T-cell (primary cell): Measurements from ENCODE around the gene TRIM62. TPM values are rescaled to one million over a fixed set of nuclear protein-coding genes. Genes with fewer than 3 reads are reported as not detected.

Experiments used
- ATAC-seq, 4 experiments: fragments of 200-7000 bp in 3 of 4; fragments of 150-1000 bp in 1 of 4; cut with Tn5 transposase; replicated peaks in 1 of 4; 1 replicate in 3 of 4; 2 replicates in 1 of 4; pipeline ENCODE4 v1.10.0; 2021; ENCODE audit warnings: moderate library complexity in 3 of 4, mild to moderate bottlenecking in 2 of 4, moderate number of reproducible peaks in 1 of 4
- CTCF ChIA-PET, 2 donors: fragments of 300-600 bp; sonication (Branson Sonifier 250); formaldehyde crosslinking; loops; one replicate each; lab custom pipeline; 2022; ENCODE audit warnings: antibody characterized with exemption in 2 of 2; lab: Charles Lee
- POLR2A ChIA-PET, 2 donors: fragments of 300-600 bp; sonication (Branson Sonifier 250); formaldehyde crosslinking; loops; one replicate each; lab custom pipeline; 2022; ENCODE audit warnings: antibody characterized with exemption in 2 of 2; lab: Charles Lee
- DNase-seq, 35 experiments: peaks; one replicate each; pipeline versions ENCODE4 v3.0.0 to v3.0.0-alpha.2; 2013 to 2023
- H3K27ac ChIP-seq: one replicate; pipeline ENCODE4 v1.5.1; 2013; ENCODE audit warnings: low read length
- H3K27me3 ChIP-seq, 2 experiments: replicated peaks in 1 of 2; 1 replicate in 1 of 2; 2 replicates in 1 of 2; pipeline versions ENCODE4 v1.6.1 to v1.7.0; 2013; ENCODE audit warnings: low read length in 1 of 2, mixed read lengths in 1 of 2; ENCODE audit not compliant: control insufficient read depth in 2 of 2, insufficient read depth in 2 of 2; ENCODE audit errors: extremely low read depth in 1 of 2
- H3K36me3 ChIP-seq, 2 donors: 1 replicate in 1 of 2; 2 replicates in 1 of 2; pipeline versions ENCODE4 v1.6.1 to v1.7.0; 2013; ENCODE audit warnings: low read length in 1 of 2; ENCODE audit not compliant: control insufficient read depth in 2 of 2, insufficient read depth in 1 of 2; ENCODE audit errors: extremely low read depth in 1 of 2
- H3K4me1 ChIP-seq, 2 experiments: 1 replicate in 1 of 2; 2 replicates in 1 of 2; pipeline versions ENCODE4 v1.6.1 to v1.7.0; 2013; ENCODE audit warnings: low read length in 2 of 2, mixed read lengths in 1 of 2; ENCODE audit not compliant: insufficient read depth in 2 of 2, control insufficient read depth in 1 of 2; ENCODE audit errors: extremely low read depth in 1 of 2
- H3K4me3 ChIP-seq, 2 donors: 1 replicate in 1 of 2; 2 replicates in 1 of 2; pipeline versions ENCODE4 v1.5.1 to v1.7.0; 2013; ENCODE audit warnings: mild to moderate bottlenecking in 2 of 2, low read length in 1 of 2, moderate library complexity in 1 of 2; ENCODE audit not compliant: control insufficient read depth in 1 of 2; ENCODE audit errors: extremely low read depth in 1 of 2
- H3K9me3 ChIP-seq: 2 replicates; pipeline ENCODE4 v1.7.0; 2013
- H3K27ac Mint-ChIP-seq, 2 donors: one replicate each; pipeline ENCODE4 v1.8.0; 2020 to 2021; ENCODE audit warnings: mild to moderate bottlenecking in 2 of 2, mixed read lengths in 2 of 2
- H3K27me3 Mint-ChIP-seq, 2 donors: one replicate each; pipeline ENCODE4 v1.8.0; 2021 to 2022; ENCODE audit warnings: mixed read lengths in 2 of 2
- H3K36me3 Mint-ChIP-seq: one replicate; pipeline ENCODE4 v1.8.0; 2021; ENCODE audit warnings: mixed read lengths
- H3K4me1 Mint-ChIP-seq, 3 donors: one replicate each; pipeline ENCODE4 v1.8.0; 2020 to 2022; ENCODE audit warnings: mixed read lengths in 3 of 3, mild to moderate bottlenecking in 1 of 3
- H3K4me3 Mint-ChIP-seq, 3 donors: one replicate each; pipeline ENCODE4 v1.8.0; 2020 to 2022; ENCODE audit warnings: mild to moderate bottlenecking in 3 of 3, mixed read lengths in 3 of 3, moderate library complexity in 3 of 3
- H3K9me3 Mint-ChIP-seq, 3 donors: one replicate each; pipeline ENCODE4 v1.8.0; 2020 to 2022; ENCODE audit warnings: mixed read lengths in 3 of 3
- WGBS: methylation state at CpG from one replicate; pipeline ENCODE4 v1.1.5; 2013; ENCODE audit warnings: missing lambda C conversion rate; ENCODE audit not compliant: insufficient coverage; 5-methylcytosine and 5-hydroxymethylcytosine counted together
- total RNA-seq, 35 experiments: library from RNA in 6 of 35; stranded (reverse) in 6 of 35; fragments of 120-200 nt in 1 of 35; gene quantifications; one replicate each; pipeline versions ENCODE4 v1.2.1 to v1.2.4 and lab custom pipeline; 2013 to 2026

TRIM62 gene
- total RNA-seq, 5 donors from 2014 or later (not counting 1 experiment from before 2014, with no cell fraction given), result 20.3 to 31.8 (median 24.3) TPM

DNA sequence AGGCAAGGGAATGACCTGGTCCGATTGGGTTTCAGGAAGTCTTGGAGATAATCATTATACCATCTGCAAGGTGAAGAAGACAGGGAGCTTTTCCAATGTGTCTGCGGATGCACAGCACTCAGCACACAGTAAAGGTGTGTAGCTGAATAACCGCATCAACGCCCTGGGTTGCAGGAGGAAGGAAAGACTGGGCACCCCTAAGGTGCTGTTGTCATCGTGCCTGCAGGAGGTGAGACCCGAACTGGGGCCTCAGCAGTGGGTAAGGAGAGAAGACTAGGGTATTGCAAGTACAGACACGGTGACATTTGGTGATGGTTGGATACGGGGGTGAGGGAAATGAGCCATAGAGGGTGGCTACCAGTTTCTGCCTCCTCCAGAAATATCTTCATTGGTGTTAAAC lies 1.1 kb upstream of the TRIM62 start:
- CTCF ChIA-PET, result no interaction called here
- Mint-ChIP-seq H3K9me3 (no peaks in the 10 kb centered on the region), H3K27ac (peak overlapping the region in 1 of 2 donors; percentile 0), H3K36me3 (no peaks in the 10 kb centered on the region), H3K4me3 (peak overlapping the region; percentile 84 to 90 (median 85)), H3K27me3 (peaks cover 3 to 14% of the 10 kb centered on the region in 2 donors), H3K4me1 (peaks cover 25 to 34% (median 34%) of the 10 kb centered on the region in 3 donors)
- POLR2A ChIA-PET, result no interaction called here
- H3K27ac ChIP-seq, result no peak overlapping the region
- no peak overlapping the region for H3K4me3 ChIP-seq
- peaks cover 0 to 4% of the 10 kb centered on the region in 2 donors for H3K36me3 ChIP-seq
- ATAC-seq (no peak), DNase-seq (peak in 1 of 35 experiments; percentile 11)
- WGBS, result 61% methylated on average over 6 of the region's 8 CpGs
- peaks cover 0 to 3% of the 10 kb centered on the region in 2 experiments for H3K27me3 ChIP-seq
- peaks cover 0 to 24% of the 10 kb centered on the region in 2 experiments for H3K4me1 ChIP-seq
- H3K9me3 ChIP-seq, result no peaks in the 10 kb centered on the region

DNA sequence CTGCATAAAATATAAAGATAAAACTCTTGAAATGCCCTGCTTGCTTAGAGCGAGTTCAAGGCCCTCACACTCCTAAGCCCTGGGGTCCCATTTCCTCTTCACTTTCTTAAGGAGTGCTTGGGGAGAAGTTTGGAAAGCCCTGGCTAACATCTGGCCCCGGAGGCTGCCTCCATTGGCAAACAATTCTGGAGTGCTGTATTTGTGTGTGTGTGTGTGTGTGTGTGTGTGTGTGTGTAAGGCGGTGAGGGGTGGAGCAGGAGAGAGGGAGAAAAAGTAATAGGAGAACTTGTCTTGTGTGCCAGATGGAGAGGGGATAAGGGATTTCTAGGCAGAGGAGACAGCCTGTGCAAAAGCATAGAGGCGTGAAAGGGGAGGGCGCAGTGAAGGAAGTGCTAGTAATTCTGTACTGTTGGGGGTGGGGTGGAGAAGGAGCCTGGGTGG lies 578 bp upstream of the TRIM62 start:
- peak overlapping the region; percentile 0 to 55 for H3K27ac Mint-ChIP-seq
- CTCF ChIA-PET, result interaction anchor here (0.6 to 2.0 kb wide), 3 partner anchors 17 to 94 kb away, joined by 4 to 24 read pairs (median 5); no protein-coding TSS in a partner anchor
- 21% methylated on average over 3 of the region's 5 CpGs for WGBS
- H3K4me3 Mint-ChIP-seq, result peak overlapping the region; percentile 84 to 90 (median 85)
- Histone ChIP-seq H3K36me3 (peaks cover 0 to 4% of the 10 kb centered on the region in 2 donors), H3K27me3 (peaks cover 0 to 3% of the 10 kb centered on the region in 2 experiments), H3K4me3 (peak overlapping the region; percentile 25 to 84), H3K4me1 (peaks cover 0 to 24% of the 10 kb centered on the region in 2 experiments), H3K27ac (no peak overlapping the region), H3K9me3 (no peaks in the 10 kb centered on the region)
- DNase-seq (peak in 1 of 35 experiments; percentile 15), ATAC-seq (no peak)
- H3K27me3 Mint-ChIP-seq, result peaks cover 3 to 14% of the 10 kb centered on the region in 2 donors
- no peaks in the 10 kb centered on the region for H3K36me3 Mint-ChIP-seq
- H3K9me3 Mint-ChIP-seq, result no peaks in the 10 kb centered on the region
- POLR2A ChIA-PET, result interaction anchor here in 1 of 2 donors (0.7 to 1.0 kb wide), 2 partner anchors 55 to 76 kb away, joined by 4 to 5 read pairs; no protein-coding TSS in a partner anchor
- peaks cover 29 to 36% (median 34%) of the 10 kb centered on the region in 3 donors for H3K4me1 Mint-ChIP-seq

DNA sequence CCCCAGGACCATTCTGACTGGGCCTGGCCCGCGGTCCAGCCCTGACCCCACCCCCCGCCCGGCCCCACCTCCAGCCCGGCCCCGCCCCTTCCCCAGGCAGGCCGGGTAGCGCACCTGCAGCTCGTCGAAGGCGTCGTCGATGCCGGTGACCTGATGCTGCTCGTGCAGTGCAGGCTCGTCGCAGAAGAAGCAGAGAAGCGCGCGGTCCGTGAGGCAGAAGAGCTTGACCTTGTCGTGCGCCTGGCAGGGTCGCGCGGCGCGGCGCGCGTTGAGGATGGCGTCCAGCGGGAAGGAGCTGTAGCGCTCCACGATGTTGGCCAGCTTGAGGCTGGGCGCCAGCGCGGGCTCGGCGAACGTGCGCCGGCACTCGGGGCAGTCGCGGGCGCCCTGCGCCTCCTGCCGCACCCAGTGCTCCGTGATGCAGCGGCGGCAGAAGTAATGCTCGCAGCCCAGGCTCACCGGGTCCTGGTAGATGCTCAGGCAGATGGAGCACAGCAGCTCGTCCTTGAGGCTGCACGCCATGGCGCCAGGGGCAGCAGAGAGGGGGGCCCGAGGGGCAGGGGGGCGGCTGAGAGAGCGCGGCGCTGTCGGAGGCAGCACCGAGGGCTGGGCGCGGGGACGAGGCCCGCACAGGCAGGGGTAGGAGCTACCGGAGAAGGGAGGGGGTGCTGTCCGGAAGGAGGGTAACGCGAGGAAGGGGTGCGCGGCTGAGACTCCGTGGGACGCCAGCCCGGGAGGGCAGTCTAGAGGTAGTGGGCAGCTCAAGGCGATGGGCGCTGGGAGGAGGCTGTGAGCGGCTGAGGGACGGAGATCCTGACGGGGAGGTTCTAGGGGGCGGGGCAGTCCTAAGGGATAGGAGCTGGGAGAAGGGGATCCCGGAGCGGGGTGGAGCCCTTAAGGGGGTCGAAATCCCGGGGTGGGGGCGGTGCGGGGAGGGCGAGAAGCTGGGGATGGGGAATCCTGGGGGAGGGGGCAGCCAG lies 642 bp downstream of the TRIM62 start:
- no peaks in the 10 kb centered on the region for H3K9me3 ChIP-seq
- Mint-ChIP-seq H3K4me3 (peak overlapping the region; percentile 84 to 90 (median 85)), H3K9me3 (no peaks in the 10 kb centered on the region), H3K27ac (peak overlapping the region; percentile 85 to 86), H3K27me3 (peaks cover 3 to 6% of the 10 kb centered on the region in 2 donors), H3K36me3 (no peaks in the 10 kb centered on the region), H3K4me1 (peaks cover 32 to 38% (median 34%) of the 10 kb centered on the region in 3 donors)
- peaks cover 0 to 24% of the 10 kb centered on the region in 2 experiments for H3K4me1 ChIP-seq
- peak overlapping the region; percentile 70 to 84 for H3K4me3 ChIP-seq
- DNase-seq, result peak; percentile 15 to 88 (median 63)
- CTCF ChIA-PET, result interaction anchor here (0.6 to 2.0 kb wide), 3 partner anchors 41 to 54 kb away, joined by 3 to 24 read pairs (median 3); no protein-coding TSS in a partner anchor
- POLR2A ChIA-PET, result interaction anchor here (0.5 to 1.0 kb wide), 7 partner anchors 54 to 870 kb away, joined by 3 to 6 read pairs (median 3); partner anchors contain the start of gene RNF19B (in 1 of the 2)
- WGBS, result under 1% methylated on average over 80 of the region's 90 CpGs
- peak; percentile 80 to 83 (median 82) for ATAC-seq
- no peak overlapping the region for H3K27ac ChIP-seq
- H3K27me3 ChIP-seq, result peaks cover 0 to 3% of the 10 kb centered on the region in 2 experiments
- H3K36me3 ChIP-seq, result peaks cover 0 to 5% of the 10 kb centered on the region in 2 donors

DNA sequence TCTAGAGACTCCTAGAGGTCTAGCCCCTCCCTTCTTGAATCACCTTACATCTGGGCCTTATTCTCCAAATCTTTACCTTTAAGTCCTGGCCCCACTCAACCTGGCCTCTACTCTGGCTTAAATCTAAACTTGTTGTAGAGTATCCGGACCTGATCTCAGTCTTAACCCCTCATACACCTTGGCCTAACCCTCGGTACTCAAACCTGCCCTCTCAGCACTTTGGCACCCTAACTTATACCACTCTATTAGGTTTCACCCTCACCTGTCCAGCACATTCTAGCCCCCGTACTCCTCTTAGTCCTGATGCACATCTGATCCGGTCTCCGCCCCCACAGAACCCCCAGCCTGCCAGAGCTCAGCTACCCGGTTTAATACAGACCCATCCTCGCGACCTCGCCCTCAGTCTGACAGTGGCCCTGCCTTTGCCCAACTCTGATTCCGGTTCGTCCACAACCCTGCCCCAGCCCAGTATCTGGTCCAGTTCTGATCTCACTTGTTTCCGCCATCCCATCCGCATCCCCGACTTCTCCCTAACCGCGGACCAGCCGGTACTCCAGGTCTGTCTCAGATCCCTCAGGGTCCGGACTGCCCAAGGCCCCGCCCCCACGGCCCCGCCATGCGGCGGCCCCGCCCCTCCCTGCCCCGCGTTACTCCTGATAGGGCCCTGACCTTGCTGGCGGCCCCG lies 1.5 kb downstream of the TRIM62 start:
- H3K9me3 ChIP-seq, result no peaks in the 10 kb centered on the region
- peaks cover 0 to 3% of the 10 kb centered on the region in 2 experiments for H3K27me3 ChIP-seq
- WGBS, result 36% methylated on average over 28 of the region's 28 CpGs
- ATAC-seq (peak in 2 of 4 experiments; percentile 1 to 7), DNase-seq (peak in 4 of 35 experiments; percentile 5 to 73 (median 55))
- peaks cover 34 to 38% (median 34%) of the 10 kb centered on the region in 3 donors for H3K4me1 Mint-ChIP-seq
- H3K4me3 Mint-ChIP-seq, result peak overlapping the region; percentile 77 to 90 (median 85)
- peaks cover 0 to 24% of the 10 kb centered on the region in 2 experiments for H3K4me1 ChIP-seq
- CTCF ChIA-PET, result interaction anchor here in 1 of 2 donors (2.0 kb wide), 1 partner anchor 53 kb away, joined by 24 read pairs; no protein-coding TSS in a partner anchor
- H3K27ac Mint-ChIP-seq, result peak overlapping the region; percentile 66 to 81
- H3K27ac ChIP-seq, result peak overlapping the region; percentile 18
- peaks cover 7% of the 10 kb centered on the region for H3K36me3 Mint-ChIP-seq
- peaks cover 3 to 4% of the 10 kb centered on the region in 2 donors for H3K27me3 Mint-ChIP-seq
- H3K4me3 ChIP-seq, result peak overlapping the region in 1 of 2 donors; percentile 15
- no peaks in the 10 kb centered on the region for H3K9me3 Mint-ChIP-seq
- POLR2A ChIA-PET, result interaction anchor here in 1 of 2 donors (0.9 to 1.0 kb wide), 2 partner anchors 53 to 216 kb away, joined by 3 to 4 read pairs; partner anchors contain the start of gene RNF19B
- peaks cover 0 to 13% of the 10 kb centered on the region in 2 donors for H3K36me3 ChIP-seq

DNA sequence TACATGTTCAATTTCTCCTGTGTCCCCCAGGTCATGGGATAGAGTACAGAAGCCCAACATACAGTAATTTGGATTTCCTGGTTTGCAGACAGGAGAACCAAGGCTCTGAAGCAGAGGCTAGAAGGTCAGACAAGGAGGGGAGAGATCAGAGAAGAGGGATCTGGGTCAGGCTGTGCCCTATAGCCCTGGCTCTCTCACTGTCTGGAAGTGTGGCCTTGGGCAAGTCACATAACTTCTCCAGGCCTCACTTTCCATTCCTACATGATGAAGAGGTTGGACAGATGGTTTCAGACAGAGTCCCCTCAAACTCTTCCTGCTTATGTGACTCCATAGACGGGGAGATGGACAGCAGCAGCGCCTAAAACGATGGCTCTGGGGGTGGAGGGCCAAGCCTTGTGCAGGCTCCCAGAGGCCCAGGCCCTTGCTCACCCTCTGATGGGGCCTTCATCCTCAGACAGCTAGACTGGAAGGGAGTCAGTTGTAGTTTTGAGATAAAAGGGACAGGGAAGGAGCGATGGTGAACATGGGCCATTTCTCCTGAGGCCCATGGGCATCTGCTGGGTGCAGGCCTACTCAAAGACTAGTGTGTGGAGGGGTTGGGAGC lies 2.9 kb downstream of the TRIM62 start:
- H3K4me1 ChIP-seq, result peaks cover 0 to 24% of the 10 kb centered on the region in 2 experiments
- H3K9me3 ChIP-seq, result no peaks in the 10 kb centered on the region
- ATAC-seq, result no peak
- Mint-ChIP-seq H3K27me3 (peaks cover 0 to 3% of the 10 kb centered on the region in 2 donors), H3K36me3 (peaks cover 7% of the 10 kb centered on the region), H3K4me3 (peak overlapping the region in 1 of 3 donors; percentile 36), H3K9me3 (no peaks in the 10 kb centered on the region), H3K4me1 (peaks cover 34 to 38% (median 34%) of the 10 kb centered on the region in 3 donors), H3K27ac (peak overlapping the region; percentile 24 to 47)
- H3K36me3 ChIP-seq, result peaks cover 0 to 16% of the 10 kb centered on the region in 2 donors
- peaks cover 0 to 3% of the 10 kb centered on the region in 2 experiments for H3K27me3 ChIP-seq
- no peak overlapping the region for H3K27ac ChIP-seq
- POLR2A ChIA-PET, result no interaction called here
- no peak overlapping the region for H3K4me3 ChIP-seq
- no peak for DNase-seq
- CTCF ChIA-PET, result no interaction called here
- WGBS, result 92% methylated on average over 2 of the region's 4 CpGs
